Measurements from ENCODE around the gene CDC42BPB. TPM values are rescaled to one million over a fixed set of nuclear protein-coding genes. Genes with fewer than 3 reads are reported as not detected.

The CDC42BPB gene
- total RNA-seq, 1 donor from 2014 or later, result 105 TPM

- Histone ChIP-seq H3K27me3 (no peaks in the 10 kb centered on the region), H3K4me3 (no peak overlapping the region), H3K4me1 (peaks cover 21% of the 10 kb centered on the region), H3K36me3 (peaks cover 0 to 19% of the 10 kb centered on the region in 2 donors), H3K27ac (no peak overlapping the region), H3K9me3 (no peaks in the 10 kb centered on the region)
- DNase-seq (ENCODE audit: extremely low spot score in 2 of 2), result no peak
- TF ChIP-seq, protein P1, sequence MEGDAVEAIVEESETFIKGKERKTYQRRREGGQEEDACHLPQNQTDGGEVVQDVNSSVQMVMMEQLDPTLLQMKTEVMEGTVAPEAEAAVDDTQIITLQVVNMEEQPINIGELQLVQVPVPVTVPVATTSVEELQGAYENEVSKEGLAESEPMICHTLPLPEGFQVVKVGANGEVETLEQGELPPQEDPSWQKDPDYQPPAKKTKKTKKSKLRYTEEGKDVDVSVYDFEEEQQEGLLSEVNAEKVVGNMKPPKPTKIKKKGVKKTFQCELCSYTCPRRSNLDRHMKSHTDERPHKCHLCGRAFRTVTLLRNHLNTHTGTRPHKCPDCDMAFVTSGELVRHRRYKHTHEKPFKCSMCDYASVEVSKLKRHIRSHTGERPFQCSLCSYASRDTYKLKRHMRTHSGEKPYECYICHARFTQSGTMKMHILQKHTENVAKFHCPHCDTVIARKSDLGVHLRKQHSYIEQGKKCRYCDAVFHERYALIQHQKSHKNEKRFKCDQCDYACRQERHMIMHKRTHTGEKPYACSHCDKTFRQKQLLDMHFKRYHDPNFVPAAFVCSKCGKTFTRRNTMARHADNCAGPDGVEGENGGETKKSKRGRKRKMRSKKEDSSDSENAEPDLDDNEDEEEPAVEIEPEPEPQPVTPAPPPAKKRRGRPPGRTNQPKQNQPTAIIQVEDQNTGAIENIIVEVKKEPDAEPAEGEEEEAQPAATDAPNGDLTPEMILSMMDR (IDR thresholded peaks at IDR 0.05), result no peak
- no peak for TF ChIP-seq POLR2AphosphoS5 (IDR thresholded peaks at IDR 0.05; ENCODE audit: insufficient read depth in 1 of 2, low read depth in 1 of 2)
- TF ChIP-seq POLR2A (IDR thresholded peaks at IDR 0.05), result no peak
- intact Hi-C loops (cut with DNase I), result no loop called here
These were observed 47.8 kb downstream of the CDC42BPB start for GRCh38 chr14:103009559-103009958.

- Histone ChIP-seq H3K4me1 (peaks cover 14% of the 10 kb centered on the region), H3K27me3 (no peaks in the 10 kb centered on the region), H3K4me3 (no peak overlapping the region), H3K36me3 (peaks cover 0 to 24% of the 10 kb centered on the region in 2 donors), H3K9me3 (no peaks in the 10 kb centered on the region), H3K27ac (no peak overlapping the region)
- TF ChIP-seq POLR2A (IDR thresholded peaks at IDR 0.05), result no peak
- TF ChIP-seq, protein P1 (IDR thresholded peaks at IDR 0.05), result no peak
- TF ChIP-seq POLR2AphosphoS5 (IDR thresholded peaks at IDR 0.05; ENCODE audit: insufficient read depth in 1 of 2, low read depth in 1 of 2), result no peak
- intact Hi-C loops (cut with DNase I), result no loop called here
- no peak for DNase-seq (ENCODE audit: extremely low spot score in 2 of 2)
These were observed 48.5 kb downstream of the CDC42BPB start for GRCh38 chr14:103008768-103009357.

GRCh38 chr14:103008126-103008525 is 49.2 kb downstream of the CDC42BPB start:
- TF ChIP-seq, protein P1 (IDR thresholded peaks at IDR 0.05), result no peak
- TF ChIP-seq POLR2AphosphoS5 (IDR thresholded peaks at IDR 0.05; ENCODE audit: insufficient read depth in 1 of 2, low read depth in 1 of 2) (no peak), POLR2A (IDR thresholded peaks at IDR 0.05) (no peak)
- Histone ChIP-seq H3K4me1 (peaks cover 11% of the 10 kb centered on the region), H3K27ac (no peak overlapping the region), H3K4me3 (no peak overlapping the region), H3K9me3 (no peaks in the 10 kb centered on the region), H3K27me3 (no peaks in the 10 kb centered on the region), H3K36me3 (peaks cover 0 to 31% of the 10 kb centered on the region in 2 donors)
- DNase-seq (ENCODE audit: extremely low spot score in 2 of 2), result no peak
- intact Hi-C loops (cut with DNase I), result no loop called here

DNA sequence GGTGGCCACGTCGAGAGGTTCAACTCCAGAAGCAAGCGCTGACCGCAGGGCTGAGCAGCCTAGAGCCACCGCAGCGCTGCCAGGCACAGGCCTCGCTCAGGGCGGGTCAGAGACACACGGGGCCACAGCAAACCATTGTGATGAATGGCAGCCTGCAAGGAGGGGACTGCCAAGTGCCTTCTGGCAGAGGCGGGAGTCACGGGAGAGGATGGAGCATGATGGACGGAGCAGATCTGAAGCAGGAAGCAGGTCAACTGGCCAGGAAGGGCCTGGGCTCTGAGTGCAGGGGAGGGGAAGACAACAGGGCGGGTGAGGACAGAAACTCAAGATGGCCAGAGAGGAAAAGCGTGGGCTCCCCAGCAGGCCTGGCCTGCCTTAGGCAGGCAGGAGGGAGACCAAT is 49.8 kb downstream of the CDC42BPB start:
- intact Hi-C loops (cut with DNase I), result no loop called here
- H3K27ac ChIP-seq, result no peak overlapping the region
- peaks cover 0 to 37% of the 10 kb centered on the region in 2 donors for H3K36me3 ChIP-seq

More for the DNA sequence above, 49.8 kb downstream of the CDC42BPB start:
- Histone ChIP-seq H3K4me1 (peaks cover 11% of the 10 kb centered on the region), H3K9me3 (no peaks in the 10 kb centered on the region), H3K4me3 (no peak overlapping the region), H3K27me3 (no peaks in the 10 kb centered on the region)
- DNase-seq (ENCODE audit: extremely low spot score in 2 of 2), result no peak
- TF ChIP-seq, protein P1 (IDR thresholded peaks at IDR 0.05), result no peak
- no peak for TF ChIP-seq POLR2A (IDR thresholded peaks at IDR 0.05)
- no peak for TF ChIP-seq POLR2AphosphoS5 (IDR thresholded peaks at IDR 0.05; ENCODE audit: insufficient read depth in 1 of 2, low read depth in 1 of 2)

All from vagina (tissue), 2 donors.